ENCODE measurements around the gene ADGRD1.
"Not testable (repeated sequence)": the region's sequence is repeated elsewhere in the genome, so short reads cannot be mapped to it uniquely, and the experiment has no call there.

ADGRD1 gene

DNA sequence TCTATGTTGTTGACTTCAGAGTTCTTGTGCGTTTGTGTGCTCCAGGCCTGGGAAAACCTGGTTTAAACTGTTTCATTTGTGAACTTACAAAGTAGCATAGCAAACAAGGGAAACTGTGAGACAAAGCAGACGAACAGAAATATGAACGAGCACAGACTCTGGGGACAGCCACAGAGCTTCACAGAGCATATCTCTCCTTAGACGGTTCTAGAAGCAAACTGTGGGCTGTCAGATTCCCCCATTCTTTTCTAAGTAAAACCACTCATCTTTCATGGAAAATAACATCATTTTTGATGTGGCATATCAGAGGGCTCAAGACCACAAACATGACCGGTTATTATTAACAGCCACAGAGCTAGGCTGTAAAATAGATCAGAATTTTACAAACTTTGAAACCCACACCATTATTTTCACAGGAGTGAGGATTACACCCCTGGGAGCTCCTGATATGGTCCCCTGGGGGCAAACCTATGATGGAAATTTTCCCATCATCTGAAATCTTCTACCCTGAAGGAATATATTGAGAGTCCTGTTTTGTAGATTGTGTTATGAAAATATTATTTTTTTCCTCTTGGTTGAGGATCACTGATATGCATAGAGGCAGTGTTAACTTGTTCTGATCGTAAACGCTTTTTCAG, 102.0 kb downstream of the ADGRD1 start:
- DNase-seq (ENCODE audit: low read depth, low spot score), result no peak

DNA sequence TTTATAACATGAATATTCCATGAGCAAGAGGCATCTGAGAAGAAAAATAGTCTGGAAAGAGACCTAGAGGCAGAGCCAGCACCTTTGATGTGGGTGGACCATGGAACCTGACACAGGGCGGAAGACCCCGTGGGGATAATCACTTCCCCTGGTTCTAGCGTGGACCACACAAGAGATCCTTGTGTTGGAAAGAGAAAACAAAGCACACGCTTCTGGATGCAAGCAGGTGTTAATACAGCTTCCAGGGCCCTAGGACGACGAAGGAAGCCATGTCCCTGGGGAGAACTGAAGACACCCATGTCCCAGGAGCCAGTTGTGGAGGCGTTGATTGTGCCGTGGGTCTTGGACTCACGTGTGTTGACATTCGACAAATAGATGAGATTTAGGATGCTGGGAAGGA, 102.9 kb downstream of the ADGRD1 start:
- DNase-seq (ENCODE audit: low read depth, low spot score), result no peak

GRCh38 chr12:131057211-131057721, 103.6 kb downstream of the ADGRD1 start:
- DNase-seq (ENCODE audit: low read depth, low spot score), result no peak

GRCh38 chr12:131057722-131058515, 104.2 kb downstream of the ADGRD1 start:
- DNase-seq (ENCODE audit: low read depth, low spot score), result no peak

GRCh38 chr12:131058700-131059099, 105.0 kb downstream of the ADGRD1 start:
- DNase-seq (ENCODE audit: low read depth, low spot score), result no peak

DNA sequence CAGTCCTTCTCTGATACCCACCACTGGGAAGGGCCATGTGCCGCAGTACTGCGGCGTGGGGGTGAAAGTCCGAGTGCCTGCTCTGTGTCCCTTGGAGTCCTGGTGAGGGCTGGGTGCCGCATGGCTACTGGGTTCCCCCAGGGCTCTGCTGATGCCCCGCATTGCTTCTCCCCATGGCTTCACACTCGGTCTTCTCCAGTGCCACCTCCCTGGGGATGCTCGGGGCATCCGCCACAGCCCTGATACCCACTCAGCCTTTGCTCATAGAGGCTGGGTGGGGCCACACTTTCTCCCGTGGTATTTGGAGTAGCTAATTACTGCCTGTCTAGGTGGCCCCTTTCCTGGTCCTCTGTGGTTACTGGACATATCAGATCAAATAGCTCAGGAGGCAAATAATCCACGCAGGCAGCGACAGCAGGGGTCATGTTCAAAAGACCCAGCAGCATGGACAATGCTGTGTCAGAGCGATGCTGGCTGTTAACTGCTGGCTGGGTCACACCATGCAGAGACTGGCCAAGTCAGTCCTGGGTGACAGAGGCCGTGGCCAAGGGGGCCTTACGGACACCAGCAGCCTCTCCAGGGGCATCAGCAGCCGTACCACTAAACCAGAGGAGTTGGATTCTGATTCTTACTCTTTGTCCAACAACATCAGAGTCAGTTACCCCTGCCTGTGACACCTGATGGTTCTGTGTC, 106.5 kb downstream of the ADGRD1 start:
- no peak for DNase-seq (ENCODE audit: low read depth, low spot score)

GRCh38 chr12:131061041-131061806, 107.5 kb downstream of the ADGRD1 start:
- no peak for DNase-seq (ENCODE audit: low read depth, low spot score)

DNA sequence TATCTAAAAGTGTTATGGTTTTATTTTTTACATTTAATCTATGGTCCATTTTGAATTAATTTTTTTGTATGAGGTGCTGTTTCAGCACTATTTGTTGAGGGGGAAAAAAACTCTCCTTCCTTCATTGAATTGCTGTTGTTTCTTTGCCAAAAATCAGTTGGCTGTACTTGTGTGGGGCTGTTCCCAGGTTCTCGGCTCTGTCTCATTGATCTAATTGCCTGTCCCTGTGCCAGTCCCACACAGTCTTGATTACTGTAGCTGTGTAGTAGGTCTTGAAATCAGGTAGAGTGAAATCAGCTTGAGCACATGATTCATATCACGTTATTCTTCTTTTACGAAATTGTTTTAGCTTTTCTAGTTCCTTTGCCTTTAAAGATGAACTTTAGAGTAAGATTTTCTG, 109.7 kb downstream of the ADGRD1 start:
- no peak for DNase-seq (ENCODE audit: low read depth, low spot score)

GRCh38 chr12:131063960-131064359, 110.3 kb downstream of the ADGRD1 start:
- DNase-seq (ENCODE audit: low read depth, low spot score), result no peak

- no peak for DNase-seq (ENCODE audit: low read depth, low spot score)
These were observed 111.6 kb downstream of the ADGRD1 start for GRCh38 chr12:131065279-131065678.

DNA sequence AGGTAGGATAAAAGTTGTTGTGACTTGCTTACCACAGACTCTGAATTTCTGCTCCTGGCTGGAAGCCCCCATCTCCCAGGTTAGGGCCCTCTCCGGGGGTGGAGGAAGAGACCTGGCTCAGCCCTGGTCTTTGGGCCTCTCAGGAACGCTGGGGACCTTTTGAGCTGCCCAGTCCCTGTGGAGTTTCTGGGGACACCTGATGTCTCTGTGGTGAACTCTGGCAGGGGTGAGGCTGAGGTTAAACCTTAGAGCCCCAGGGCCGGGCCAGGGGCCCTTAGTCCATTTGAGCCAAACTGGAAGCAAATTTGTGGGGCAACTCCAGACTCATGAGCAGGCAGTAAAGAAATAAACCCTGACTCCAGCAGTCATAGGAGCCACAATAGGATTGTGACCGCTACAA, 112.1 kb downstream of the ADGRD1 start:
- DNase-seq (ENCODE audit: low read depth, low spot score), result no peak

DNA sequence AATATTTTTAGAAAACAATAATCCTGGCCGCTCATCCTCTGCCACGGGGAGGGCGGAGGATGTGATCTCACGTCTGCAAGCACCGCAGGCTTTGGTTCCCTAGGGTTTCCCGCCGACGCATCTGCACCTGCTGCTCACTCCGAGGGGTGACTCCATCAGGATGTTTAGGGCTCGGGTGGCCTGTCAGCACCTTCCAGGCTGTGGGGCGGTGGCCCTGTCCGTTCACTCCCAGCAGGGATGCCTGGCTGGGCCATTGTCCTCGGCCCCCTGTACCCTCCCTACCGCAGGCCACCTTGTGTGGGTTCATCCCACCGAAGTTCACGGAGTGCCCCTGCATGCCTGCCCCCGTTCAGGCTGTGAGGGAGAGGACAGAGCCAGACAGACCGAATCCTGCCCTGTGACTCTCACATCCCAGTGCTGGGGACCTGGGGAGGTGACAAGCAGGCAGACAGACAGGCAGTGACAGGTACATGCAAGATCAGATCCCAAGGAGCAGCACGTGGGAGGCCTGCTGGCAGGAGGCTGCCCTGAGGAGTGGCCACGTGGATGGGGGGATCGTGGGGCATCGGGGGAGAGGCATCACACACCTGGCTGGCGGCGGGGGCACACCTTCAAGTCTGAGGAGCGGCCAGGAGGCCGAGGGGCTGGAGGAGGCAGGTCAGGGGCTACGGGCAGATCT, 112.6 kb downstream of the ADGRD1 start:
- DNase-seq (ENCODE audit: low read depth, low spot score), result no peak

DNA sequence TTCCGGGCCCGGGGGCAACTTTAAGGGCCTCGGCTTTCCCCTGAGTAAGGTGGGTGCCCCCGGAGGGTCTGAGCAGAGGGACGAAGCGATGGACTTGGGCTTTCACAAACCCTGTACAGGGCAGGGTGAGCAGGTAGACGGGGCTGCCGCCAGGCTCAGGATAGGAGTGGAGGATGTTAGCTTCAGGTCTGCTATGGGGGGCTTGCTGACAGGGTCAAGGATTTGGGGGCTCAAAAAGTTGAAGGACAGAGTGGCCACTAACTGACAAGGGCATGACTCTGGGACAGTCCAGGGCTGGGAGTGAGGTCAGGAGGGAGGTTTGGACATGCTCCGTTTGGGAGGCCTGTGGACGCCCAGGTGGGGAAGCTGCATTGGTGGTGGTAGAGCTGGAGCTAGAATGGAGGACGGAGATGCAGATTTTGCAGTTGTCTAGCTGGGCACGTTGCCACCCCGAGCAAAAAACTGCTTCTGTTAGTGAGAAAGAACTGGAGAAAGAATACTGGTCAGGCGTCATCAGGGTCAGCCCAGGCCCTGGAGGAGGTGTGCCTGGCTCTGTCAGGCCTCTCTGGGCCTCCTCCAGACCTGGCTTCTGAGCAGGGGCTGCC, 113.3 kb downstream of the ADGRD1 start:
- DNase-seq (ENCODE audit: low read depth, low spot score), result no peak

DNA sequence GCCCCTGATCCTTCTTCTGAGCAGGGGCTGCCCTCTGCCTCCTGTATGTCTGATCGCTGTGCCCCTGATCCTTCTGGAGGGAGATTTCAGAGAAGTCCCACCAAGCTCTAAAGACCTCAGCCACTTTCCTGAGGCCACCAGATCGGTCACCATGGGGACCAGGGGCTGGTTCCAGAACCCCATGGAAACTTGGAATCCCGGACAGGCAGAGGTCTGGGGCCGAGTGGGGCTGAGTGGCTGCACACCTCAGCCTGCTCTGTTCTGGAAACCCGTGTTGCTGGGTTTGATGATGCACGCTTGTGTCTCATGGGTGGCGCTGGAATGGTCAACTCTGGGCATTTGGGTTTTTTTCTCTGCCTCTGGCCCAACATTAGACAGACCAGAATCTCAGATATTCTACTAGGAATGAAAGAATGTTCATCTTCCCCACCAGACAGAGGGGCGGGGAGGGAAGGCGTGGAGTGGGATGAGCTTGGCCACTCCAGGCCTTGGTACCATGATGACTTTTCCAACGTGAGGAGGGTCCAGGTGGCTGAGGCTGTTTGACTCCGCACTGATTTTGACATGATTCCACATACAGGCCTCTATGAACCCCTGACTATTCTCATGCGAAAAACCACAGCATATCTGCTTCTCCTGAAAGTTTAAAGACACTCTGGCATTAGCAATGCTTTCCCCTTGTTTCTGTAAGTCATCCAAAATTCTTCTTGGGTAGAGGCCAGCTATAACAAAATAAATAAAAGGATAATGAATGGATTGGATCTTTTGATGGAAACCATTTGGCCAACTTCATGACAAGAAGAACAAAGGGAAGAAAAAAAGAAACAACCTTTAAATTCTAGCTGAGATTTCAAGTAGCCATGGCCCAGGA, 114.5 kb downstream of the ADGRD1 start:
- DNase-seq (ENCODE audit: low read depth, low spot score), result no peak

DNA sequence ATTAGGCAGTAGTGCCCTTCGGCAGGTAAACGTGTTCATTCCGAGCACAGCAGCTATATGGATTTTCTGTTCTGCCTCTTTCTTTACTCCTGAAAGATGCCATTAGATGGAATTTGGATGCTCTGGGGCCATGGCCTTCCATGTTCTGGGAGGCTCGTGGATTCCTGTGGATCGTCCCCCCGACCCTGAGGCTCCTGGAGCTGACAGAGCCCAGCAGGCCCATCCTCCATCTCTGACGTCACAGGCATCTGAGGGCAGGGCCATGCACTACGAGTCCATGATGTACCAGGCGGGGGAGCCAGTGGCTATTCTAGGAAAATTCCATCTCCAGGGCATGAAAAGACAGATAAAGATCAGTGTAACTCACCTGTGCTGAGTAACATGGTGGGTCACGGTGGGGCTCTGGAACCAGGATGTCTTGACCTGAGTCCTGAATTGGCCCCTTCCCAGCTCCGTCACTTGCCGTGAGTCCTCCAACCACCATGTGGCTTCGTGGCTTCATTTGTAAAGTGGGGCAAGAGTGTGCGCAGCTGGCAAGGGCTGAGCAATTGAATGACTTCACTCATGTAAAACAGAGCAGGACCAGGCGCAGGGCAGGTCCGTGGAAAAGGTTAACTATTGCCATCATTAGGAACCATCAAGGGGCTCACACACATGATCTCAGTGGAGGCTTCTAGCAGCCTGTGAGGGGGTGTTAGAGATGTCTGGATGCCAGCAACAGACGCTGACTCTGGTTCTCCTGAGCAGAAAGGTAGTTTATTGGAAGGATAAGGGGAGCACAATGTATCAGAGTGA, 115.4 kb downstream of the ADGRD1 start:
- not testable (repeated sequence) for DNase-seq (ENCODE audit: low read depth, low spot score)

GRCh38 chr12:131070136-131070535, 116.4 kb downstream of the ADGRD1 start:
- not testable (repeated sequence) for DNase-seq (ENCODE audit: low read depth, low spot score)

- DNase-seq (ENCODE audit: low read depth, low spot score), result not testable (repeated sequence)
These were observed 117.0 kb downstream of the ADGRD1 start for GRCh38 chr12:131070668-131071067.

GRCh38 chr12:131071234-131071820, 117.6 kb downstream of the ADGRD1 start:
- not testable (repeated sequence) for DNase-seq (ENCODE audit: low read depth, low spot score)

Data from astrocyte of the hippocampus (primary cell).